ENCODE results near the gene FAM200A. TPM values are rescaled to one million over a fixed set of nuclear protein-coding genes. Genes with fewer than 3 reads are reported as not detected.
A peak's percentile ranks its signal among the peaks of the same experiment; 100 is the strongest.

The FAM200A gene
- total and polyA plus RNA-seq, 2 of the 13 experiments (the other 11 are each of a cell fraction or from before 2014, with no cell fraction given) = 4.7 to 6.3 TPM

DNA sequence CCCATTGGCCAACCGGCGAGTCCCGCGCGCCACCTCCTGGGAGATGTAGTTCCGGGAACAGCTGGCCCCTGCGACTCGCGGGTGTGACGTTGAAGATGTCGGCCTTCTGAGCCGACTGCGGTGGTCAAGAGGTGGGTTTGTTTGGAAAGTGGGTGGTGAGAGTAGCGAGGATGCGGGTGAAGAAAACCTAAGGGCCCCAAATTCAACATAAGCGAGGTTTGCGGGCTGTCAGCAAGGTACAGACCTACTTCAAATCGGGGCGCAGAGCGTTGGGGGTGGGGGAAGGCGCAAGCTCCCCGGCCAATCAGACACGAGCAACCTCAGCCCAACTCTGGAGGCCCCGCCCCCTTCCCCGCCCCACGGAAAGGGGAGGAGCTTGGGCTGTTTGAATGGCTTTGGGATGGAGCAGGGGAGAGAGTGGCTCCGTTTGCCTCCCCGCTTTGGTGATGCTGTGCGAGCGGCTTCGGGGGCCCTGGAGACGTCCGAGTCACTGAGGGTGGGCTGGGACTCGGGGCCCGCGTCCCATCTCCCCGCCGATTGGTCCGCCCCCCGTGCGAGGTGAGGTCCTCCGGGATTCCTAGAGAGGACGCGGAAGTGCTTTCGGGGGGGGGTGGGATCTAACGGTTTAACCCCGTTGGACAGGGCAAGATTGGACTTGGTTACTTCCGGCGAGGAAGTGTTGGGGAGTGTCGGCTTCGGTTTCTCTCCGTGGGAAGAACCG is 47.2 kb downstream of the FAM200A start, which contains the start of gene ZKSCAN5 (continued):
- TF ChIP-seq SMAD9 (CRISPR knock-in tag; IDR thresholded peaks at IDR 0.05) = no peak
- TF ChIP-seq ZNF781 (CRISPR knock-in tag; IDR thresholded peaks at IDR 0.05; ENCODE audit: borderline replicate concordance, not compliant biosample characterization) = peak; percentile 40
- TF ChIP-seq ADNP (CRISPR knock-in tag; IDR thresholded peaks at IDR 0.05) = no peak
- 0 out of 2 replicates have a peak, but pooled peaks have one; percentile 34 for TF ChIP-seq TIGD3 (CRISPR knock-in tag; IDR thresholded peaks at IDR 0.05; ENCODE audit: borderline replicate concordance)
- no peak for TF ChIP-seq BRCA1 (CRISPR knock-in tag; IDR thresholded peaks at IDR 0.05)
- no peak for TF ChIP-seq SETDB1 (CRISPR knock-in tag; IDR thresholded peaks at IDR 0.05; ENCODE audit: borderline replicate concordance)
- peak; percentile 41; the same call in 1 of the 2 replicates for TF ChIP-seq MYC (CRISPR knock-in tag; IDR thresholded peaks at IDR 0.05; ENCODE audit: borderline replicate concordance)
- TF ChIP-seq, protein P1, sequence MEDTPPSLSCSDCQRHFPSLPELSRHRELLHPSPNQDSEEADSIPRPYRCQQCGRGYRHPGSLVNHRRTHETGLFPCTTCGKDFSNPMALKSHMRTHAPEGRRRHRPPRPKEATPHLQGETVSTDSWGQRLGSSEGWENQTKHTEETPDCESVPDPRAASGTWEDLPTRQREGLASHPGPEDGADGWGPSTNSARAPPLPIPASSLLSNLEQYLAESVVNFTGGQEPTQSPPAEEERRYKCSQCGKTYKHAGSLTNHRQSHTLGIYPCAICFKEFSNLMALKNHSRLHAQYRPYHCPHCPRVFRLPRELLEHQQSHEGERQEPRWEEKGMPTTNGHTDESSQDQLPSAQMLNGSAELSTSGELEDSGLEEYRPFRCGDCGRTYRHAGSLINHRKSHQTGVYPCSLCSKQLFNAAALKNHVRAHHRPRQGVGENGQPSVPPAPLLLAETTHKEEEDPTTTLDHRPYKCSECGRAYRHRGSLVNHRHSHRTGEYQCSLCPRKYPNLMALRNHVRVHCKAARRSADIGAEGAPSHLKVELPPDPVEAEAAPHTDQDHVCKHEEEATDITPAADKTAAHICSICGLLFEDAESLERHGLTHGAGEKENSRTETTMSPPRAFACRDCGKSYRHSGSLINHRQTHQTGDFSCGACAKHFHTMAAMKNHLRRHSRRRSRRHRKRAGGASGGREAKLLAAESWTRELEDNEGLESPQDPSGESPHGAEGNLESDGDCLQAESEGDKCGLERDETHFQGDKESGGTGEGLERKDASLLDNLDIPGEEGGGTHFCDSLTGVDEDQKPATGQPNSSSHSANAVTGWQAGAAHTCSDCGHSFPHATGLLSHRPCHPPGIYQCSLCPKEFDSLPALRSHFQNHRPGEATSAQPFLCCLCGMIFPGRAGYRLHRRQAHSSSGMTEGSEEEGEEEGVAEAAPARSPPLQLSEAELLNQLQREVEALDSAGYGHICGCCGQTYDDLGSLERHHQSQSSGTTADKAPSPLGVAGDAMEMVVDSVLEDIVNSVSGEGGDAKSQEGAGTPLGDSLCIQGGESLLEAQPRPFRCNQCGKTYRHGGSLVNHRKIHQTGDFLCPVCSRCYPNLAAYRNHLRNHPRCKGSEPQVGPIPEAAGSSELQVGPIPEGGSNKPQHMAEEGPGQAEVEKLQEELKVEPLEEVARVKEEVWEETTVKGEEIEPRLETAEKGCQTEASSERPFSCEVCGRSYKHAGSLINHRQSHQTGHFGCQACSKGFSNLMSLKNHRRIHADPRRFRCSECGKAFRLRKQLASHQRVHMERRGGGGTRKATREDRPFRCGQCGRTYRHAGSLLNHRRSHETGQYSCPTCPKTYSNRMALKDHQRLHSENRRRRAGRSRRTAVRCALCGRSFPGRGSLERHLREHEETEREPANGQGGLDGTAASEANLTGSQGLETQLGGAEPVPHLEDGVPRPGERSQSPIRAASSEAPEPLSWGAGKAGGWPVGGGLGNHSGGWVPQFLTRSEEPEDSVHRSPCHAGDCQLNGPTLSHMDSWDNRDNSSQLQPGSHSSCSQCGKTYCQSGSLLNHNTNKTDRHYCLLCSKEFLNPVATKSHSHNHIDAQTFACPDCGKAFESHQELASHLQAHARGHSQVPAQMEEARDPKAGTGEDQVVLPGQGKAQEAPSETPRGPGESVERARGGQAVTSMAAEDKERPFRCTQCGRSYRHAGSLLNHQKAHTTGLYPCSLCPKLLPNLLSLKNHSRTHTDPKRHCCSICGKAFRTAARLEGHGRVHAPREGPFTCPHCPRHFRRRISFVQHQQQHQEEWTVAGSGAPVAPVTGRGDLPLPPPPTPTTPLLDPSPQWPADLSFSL (CRISPR knock-in tag; IDR thresholded peaks at IDR 0.05) = no peak
- TF ChIP-seq ZBTB1 (CRISPR knock-in tag; IDR thresholded peaks at IDR 0.05; ENCODE audit: borderline replicate concordance) = no peak
- TF ChIP-seq ZNF678 (CRISPR knock-in tag; IDR thresholded peaks at IDR 0.05) = no peak
- no peak for TF ChIP-seq RBM22 (optimal IDR thresholded peaks at IDR 0.05; ENCODE audit: low read length)
- TF ChIP-seq, protein P2, sequence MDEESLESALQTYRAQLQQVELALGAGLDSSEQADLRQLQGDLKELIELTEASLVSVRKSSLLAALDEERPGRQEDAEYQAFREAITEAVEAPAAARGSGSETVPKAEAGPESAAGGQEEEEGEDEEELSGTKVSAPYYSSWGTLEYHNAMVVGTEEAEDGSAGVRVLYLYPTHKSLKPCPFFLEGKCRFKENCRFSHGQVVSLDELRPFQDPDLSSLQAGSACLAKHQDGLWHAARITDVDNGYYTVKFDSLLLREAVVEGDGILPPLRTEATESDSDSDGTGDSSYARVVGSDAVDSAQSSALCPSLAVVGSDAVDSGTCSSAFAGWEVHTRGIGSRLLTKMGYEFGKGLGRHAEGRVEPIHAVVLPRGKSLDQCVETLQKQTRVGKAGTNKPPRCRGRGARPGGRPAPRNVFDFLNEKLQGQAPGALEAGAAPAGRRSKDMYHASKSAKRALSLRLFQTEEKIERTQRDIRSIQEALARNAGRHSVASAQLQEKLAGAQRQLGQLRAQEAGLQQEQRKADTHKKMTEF (CRISPR knock-in tag; IDR thresholded peaks at IDR 0.05) = peak; percentile 49; the same call in 1 of the 2 replicates
- peak; percentile 31; the same call in 1 of the 2 replicates for TF ChIP-seq ZNF710 (CRISPR knock-in tag; IDR thresholded peaks at IDR 0.05; ENCODE audit: borderline replicate concordance)
- TF ChIP-seq EP300 (IDR thresholded peaks at IDR 0.05; ENCODE audit: low read depth in 2 of 2, low read length in 2 of 2) = no peak
- TF ChIP-seq EP300 (CRISPR knock-in tag; IDR thresholded peaks at IDR 0.05; ENCODE audit: borderline replicate concordance) = no peak
- peak; percentile 53; the same call in 1 of the 2 replicates for TF ChIP-seq ZNF121 (CRISPR knock-in tag; IDR thresholded peaks at IDR 0.05)
- TF ChIP-seq ZNF550 (CRISPR knock-in tag; IDR thresholded peaks at IDR 0.05; ENCODE audit: borderline replicate concordance) = no peak

All from HepG2 (cell line).